HepG2 (cell line): ENCODE data around the gene CGNL1. TPM values are rescaled to one million over a fixed set of nuclear protein-coding genes. Genes with fewer than 3 reads are reported as not detected.

Source experiments
- ARID2 ChIP-seq: sonication (generic); formaldehyde crosslinking; IDR thresholded peaks from 2 replicates; pipeline ENCODE4 v1.8.1; 2022; ENCODE audit warnings: mild to moderate bottlenecking, missing genetic modification reagents, borderline replicate concordance
- BORCS8-MEF2B ChIP-seq: sonication (generic); formaldehyde crosslinking; IDR thresholded peaks from 2 replicates; pipeline ENCODE4 v1.8.0; 2022; ENCODE audit warnings: mild to moderate bottlenecking, missing genetic modification reagents
- CHD2 ChIP-seq: IDR thresholded peaks from 2 replicates; pipeline ENCODE4 v1.6.1; 2011; ENCODE audit warnings: low read depth, low read length, improper control_type of control experiment
- CREB1 ChIP-seq, 2 experiments: fragments of 450-650 bp in 1 of 2; IDR thresholded peaks; 2 replicates each; pipeline ENCODE4 v1.6.1; 2016 to 2017; ENCODE audit warnings: control low read depth in 1 of 2, mild to moderate bottlenecking in 1 of 2, missing compliant biosample characterization in 1 of 2, missing genetic modification characterization in 1 of 2
- FOXK2 ChIP-seq: fragments of 450-650 bp; IDR thresholded peaks from 2 replicates; pipeline ENCODE4 v1.6.1; 2016
- GTF3A ChIP-seq: sonication (generic); formaldehyde crosslinking; conservative IDR thresholded peaks from 2 replicates; pipeline ENCODE4 v1.4.0; 2020; ENCODE audit warnings: mild to moderate bottlenecking, missing genetic modification reagents
- HOXA3 ChIP-seq: sonication (generic); formaldehyde crosslinking; IDR thresholded peaks from 2 replicates; pipeline ENCODE4 v1.5.0; 2020; ENCODE audit warnings: missing genetic modification reagents
- HOXD1 ChIP-seq: sonication (generic); formaldehyde crosslinking; IDR thresholded peaks from 2 replicates; pipeline ENCODE4 v1.5.0; 2020; ENCODE audit warnings: missing genetic modification reagents
- KAT7 ChIP-seq: IDR thresholded peaks from 2 replicates; pipeline ENCODE4 v1.6.1; 2018; ENCODE audit warnings: borderline replicate concordance, missing compliant biosample characterization
- MAFK ChIP-seq, 2 experiments: IDR thresholded peaks in 1 of 2; conservative IDR thresholded peaks in 1 of 2; 2 replicates each; pipeline ENCODE4 v1.6.1; 2011; ENCODE audit warnings: improper control_type of control experiment in 2 of 2, low read length in 2 of 2
- MBD4 ChIP-seq: IDR thresholded peaks from 2 replicates; pipeline ENCODE4 v1.6.1; 2012; ENCODE audit warnings: low read length, inconsistent platforms, borderline replicate concordance
- MED13 ChIP-seq: sonication (generic); formaldehyde crosslinking; IDR thresholded peaks from 2 replicates; pipeline ENCODE4 v1.5.0; 2020; ENCODE audit warnings: missing genetic modification reagents
- PLSCR1 ChIP-seq: sonication (generic); formaldehyde crosslinking; IDR thresholded peaks from 2 replicates; pipeline ENCODE4 v1.5.0; 2020; ENCODE audit warnings: missing genetic modification reagents, mild to moderate bottlenecking, borderline replicate concordance
- PRPF4 ChIP-seq: fragments of 200-400 bp; formaldehyde crosslinking; IDR thresholded peaks from 2 replicates; pipeline ENCODE4 v1.6.1; 2016; ENCODE audit warnings: low read length, low read depth; ENCODE audit not compliant: poor library complexity, severe bottlenecking
- RXRB ChIP-seq: IDR thresholded peaks from 2 replicates; pipeline ENCODE4 v1.6.1; 2016; ENCODE audit warnings: borderline replicate concordance, missing genetic modification reagents, missing compliant biosample characterization
- SRSF9 ChIP-seq: fragments of 200-400 bp; formaldehyde crosslinking; IDR thresholded peaks from 2 replicates; pipeline ENCODE4 v1.6.1; 2018; ENCODE audit warnings: borderline replicate concordance, mild to moderate bottlenecking, low read depth, low read length; ENCODE audit not compliant: insufficient read depth, poor library complexity, severe bottlenecking
- ZFP41 ChIP-seq: sonication (generic); formaldehyde crosslinking; IDR thresholded peaks from 2 replicates; pipeline ENCODE4 v1.4.0; 2020; ENCODE audit warnings: mild to moderate bottlenecking, missing genetic modification reagents, borderline replicate concordance
- ZMYM2 ChIP-seq: sonication (generic); formaldehyde crosslinking; IDR thresholded peaks from 2 replicates; pipeline ENCODE4 v1.8.0; 2022; ENCODE audit warnings: mild to moderate bottlenecking, missing genetic modification reagents
- ZNF121 ChIP-seq: sonication (generic); formaldehyde crosslinking; IDR thresholded peaks from 2 replicates; pipeline ENCODE4 v1.5.0; 2020; ENCODE audit warnings: mild to moderate bottlenecking, missing genetic modification reagents
- ZNF205 ChIP-seq: IDR thresholded peaks from 2 replicates; pipeline ENCODE4 v1.6.1; 2018; ENCODE audit warnings: missing biosample characterization, missing genetic modification reagents
- ZNF230 ChIP-seq: sonication (generic); formaldehyde crosslinking; IDR thresholded peaks from 2 replicates; pipeline ENCODE4 v1.4.0; 2020; ENCODE audit warnings: mild to moderate bottlenecking, missing genetic modification reagents
- ZNF549 ChIP-seq: sonication (generic); formaldehyde crosslinking; IDR thresholded peaks from 2 replicates; pipeline ENCODE4 v1.5.0; 2020; ENCODE audit warnings: missing genetic modification reagents
- ZNF781 ChIP-seq: sonication (generic); formaldehyde crosslinking; IDR thresholded peaks from 2 replicates; pipeline ENCODE4 v1.5.1; 2020; ENCODE audit warnings: borderline replicate concordance, mild to moderate bottlenecking, missing genetic modification reagents; ENCODE audit errors: not compliant biosample characterization
- ZSCAN12 ChIP-seq: sonication (generic); formaldehyde crosslinking; IDR thresholded peaks from 2 replicates; pipeline ENCODE4 v1.9.0; 2021; ENCODE audit warnings: mild to moderate bottlenecking, missing genetic modification reagents
- ZSCAN25 ChIP-seq: sonication (generic); formaldehyde crosslinking; IDR thresholded peaks from 2 replicates; pipeline ENCODE4 v1.8.0; 2022; ENCODE audit warnings: mild to moderate bottlenecking, missing genetic modification reagents
- polyA plus RNA-seq, 8 experiments: library from polyadenylated mRNA; depleted of rRNA in 3 of 8; stranded (reverse) in 7 of 8; unstranded in 1 of 8; fragments of >200 nt; fragmentation: Illumina TruSeq in 4 of 8; extraction: Trizol in 4 of 8; gene quantifications; 2 replicates each; pipeline versions ENCODE4 v1.2.1 to v1.2.3, GENCODE V29; 2011 to 2016; ENCODE audit warnings: low read depth in 4 of 8, missing spikeins in 1 of 8, mixed read lengths in 1 of 8; ENCODE audit not compliant: insufficient read depth in 1 of 8
- total RNA-seq, 5 experiments: library from RNA; depleted of rRNA; stranded (reverse); fragments of >200 nt; fragmentation: Illumina TruSeq; extraction: Trizol; gene quantifications; 2 replicates each; pipeline ENCODE4 v1.2.3, GENCODE V29; 2016; ENCODE audit warnings: low read depth in 1 of 5
- TF ChIP-seq, protein P1 (sequence below): fragments of 450-650 bp; IDR thresholded peaks from 2 replicates; pipeline ENCODE4 v1.6.1; 2016
- TF ChIP-seq, protein P2 (sequence below): sonication (generic); formaldehyde crosslinking; IDR thresholded peaks from 2 replicates; pipeline ENCODE4 v1.8.1; 2023; ENCODE audit warnings: mild to moderate bottlenecking, missing genetic modification reagents

The CGNL1 gene
- total and polyA plus RNA-seq, 2 of the 13 experiments (the other 11 are each of a cell fraction or from before 2014, with no cell fraction given), result 5.6 to 15.6 TPM

- TF ChIP-seq FOXK2 (peak; percentile 57), SRSF9 (no peak), ZNF205 (CRISPR knock-in tag) (peak; percentile 40; the same call in 1 of the 2 replicates), ZNF121 (CRISPR knock-in tag) (no peak), PRPF4 (peak; percentile 72), ZNF781 (CRISPR knock-in tag) (peak; percentile 77), PLSCR1 (CRISPR knock-in tag) (no peak), RXRB (CRISPR knock-in tag) (peak; percentile 98), CHD2 (no peak), ZMYM2 (CRISPR knock-in tag) (no peak), HOXA3 (CRISPR knock-in tag) (peak; percentile 70; the same call in 1 of the 2 replicates), KAT7 (CRISPR knock-in tag) (0 out of 2 replicates have a peak, but pooled peaks have one; percentile 55), BORCS8-MEF2B (peak; percentile 93), GTF3A (no peak), MAFK (conservative IDR thresholded peaks at IDR 0.05 in 1 of 2, IDR thresholded peaks at IDR 0.05 in 1 of 2; ENCODE audit: low read length in 2 of 2) (no peak), MED13 (CRISPR knock-in tag) (no peak), ZSCAN25 (0 out of 2 replicates have a peak, but pooled peaks have one; percentile 54), ARID2 (CRISPR knock-in tag) (peak; percentile 59; the same call in 1 of the 2 replicates), ZNF230 (CRISPR knock-in tag) (peak; percentile 90; the same call in 1 of the 2 replicates), ZFP41 (CRISPR knock-in tag) (no peak; the same call in 1 of the 2 replicates), MBD4 (no peak; the same call in 1 of the 2 replicates), CREB1 (IDR thresholded peaks at IDR 0.05) (no peak), CREB1 (CRISPR knock-in tag; IDR thresholded peaks at IDR 0.05) (peak; percentile 83), ZSCAN12 (CRISPR knock-in tag) (no peak), ZNF549 (CRISPR knock-in tag) (no peak), HOXD1 (CRISPR knock-in tag) (no peak)
- TF ChIP-seq, protein P1, sequence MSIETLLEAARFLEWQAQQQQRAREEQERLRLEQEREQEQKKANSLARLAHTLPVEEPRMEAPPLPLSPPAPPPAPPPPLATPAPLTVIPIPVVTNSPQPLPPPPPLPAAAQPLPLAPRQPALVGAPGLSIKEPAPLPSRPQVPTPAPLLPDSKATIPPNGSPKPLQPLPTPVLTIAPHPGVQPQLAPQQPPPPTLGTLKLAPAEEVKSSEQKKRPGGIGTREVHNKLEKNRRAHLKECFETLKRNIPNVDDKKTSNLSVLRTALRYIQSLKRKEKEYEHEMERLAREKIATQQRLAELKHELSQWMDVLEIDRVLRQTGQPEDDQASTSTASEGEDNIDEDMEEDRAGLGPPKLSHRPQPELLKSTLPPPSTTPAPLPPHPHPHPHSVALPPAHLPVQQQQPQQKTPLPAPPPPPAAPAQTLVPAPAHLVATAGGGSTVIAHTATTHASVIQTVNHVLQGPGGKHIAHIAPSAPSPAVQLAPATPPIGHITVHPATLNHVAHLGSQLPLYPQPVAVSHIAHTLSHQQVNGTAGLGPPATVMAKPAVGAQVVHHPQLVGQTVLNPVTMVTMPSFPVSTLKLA, result peak; percentile 53
- TF ChIP-seq, protein P2, sequence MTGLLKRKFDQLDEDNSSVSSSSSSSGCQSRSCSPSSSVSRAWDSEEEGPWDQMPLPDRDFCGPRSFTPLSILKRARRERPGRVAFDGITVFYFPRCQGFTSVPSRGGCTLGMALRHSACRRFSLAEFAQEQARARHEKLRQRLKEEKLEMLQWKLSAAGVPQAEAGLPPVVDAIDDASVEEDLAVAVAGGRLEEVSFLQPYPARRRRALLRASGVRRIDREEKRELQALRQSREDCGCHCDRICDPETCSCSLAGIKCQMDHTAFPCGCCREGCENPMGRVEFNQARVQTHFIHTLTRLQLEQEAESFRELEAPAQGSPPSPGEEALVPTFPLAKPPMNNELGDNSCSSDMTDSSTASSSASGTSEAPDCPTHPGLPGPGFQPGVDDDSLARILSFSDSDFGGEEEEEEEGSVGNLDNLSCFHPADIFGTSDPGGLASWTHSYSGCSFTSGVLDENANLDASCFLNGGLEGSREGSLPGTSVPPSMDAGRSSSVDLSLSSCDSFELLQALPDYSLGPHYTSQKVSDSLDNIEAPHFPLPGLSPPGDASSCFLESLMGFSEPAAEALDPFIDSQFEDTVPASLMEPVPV, result peak; percentile 74; the same call in 1 of the 2 replicates
These were observed 101.6 kb downstream of the CGNL1 start (continued) for GRCh38 chr15:57477736-57478522.
